HG03060 (cell line): ENCODE data around the gene GPR89B.
"Not testable (repeated sequence)": the region's sequence is repeated elsewhere in the genome, so short reads cannot be mapped to it uniquely, and the experiment has no call there.

Experiments
- ATAC-seq: cut with Tn5 transposase; IDR thresholded peaks from one replicate; pipeline ENCODE4 v1.9.1; 2021; ENCODE audit warnings: low read depth, moderate number of reproducible peaks; ENCODE audit not compliant: unreplicated experiment

Gene GPR89B

GRCh38 chr1:148014289-148015200, 86.3 kb downstream of the GPR89B start:
- not testable (repeated sequence) for ATAC-seq

GRCh38 chr1:148024918-148025317, 96.7 kb downstream of the GPR89B start:
- ATAC-seq: not testable (repeated sequence)

- not testable (repeated sequence) for ATAC-seq
Observed at GRCh38 chr1:148027004-148027403, 98.8 kb downstream of the GPR89B start.

DNA sequence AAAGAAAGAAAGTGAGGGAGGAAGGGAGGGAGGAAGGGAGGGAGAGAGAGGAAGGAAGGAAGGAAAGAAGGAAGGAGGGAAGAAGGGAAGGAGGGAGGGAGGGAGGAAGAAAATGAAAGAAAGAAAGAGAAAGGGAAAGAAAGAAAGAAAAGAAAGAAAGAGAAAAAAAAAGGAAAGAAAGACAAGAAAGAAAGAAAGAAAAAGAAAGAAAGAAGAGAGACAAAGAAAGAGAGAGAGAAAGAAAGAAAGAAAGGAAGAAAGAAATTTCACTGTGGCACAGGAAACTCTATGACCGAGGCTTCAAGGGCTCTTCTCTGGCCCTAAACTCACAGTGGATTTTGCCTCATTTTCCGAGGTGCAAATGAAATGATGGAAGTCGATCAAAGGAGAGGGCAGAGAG, 104.0 kb downstream of the GPR89B start:
- ATAC-seq: not testable (repeated sequence)

- ATAC-seq: not testable (repeated sequence)
Observed at GRCh38 chr1:148032690-148033089, 104.5 kb downstream of the GPR89B start.

DNA sequence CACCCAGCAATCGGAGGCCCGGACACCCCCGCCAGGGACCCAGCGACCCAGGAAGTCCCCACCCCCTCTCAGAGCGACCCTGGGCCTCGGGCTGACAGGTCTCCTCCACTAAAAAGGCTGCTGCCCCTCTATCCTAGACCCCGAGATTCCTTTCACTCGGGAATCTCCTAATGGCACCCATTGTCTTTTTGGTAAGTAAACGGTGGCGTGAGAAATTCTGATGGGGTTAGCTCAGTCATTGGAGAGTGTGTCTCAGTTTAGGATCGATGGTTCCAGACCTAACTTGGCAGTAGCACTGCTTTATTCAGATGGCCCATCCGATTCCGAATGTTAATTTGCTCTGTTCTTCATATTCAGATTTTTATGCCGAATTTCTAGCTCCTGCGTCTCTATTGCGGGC, 104.9 kb downstream of the GPR89B start:
- not testable (repeated sequence) for ATAC-seq

DNA sequence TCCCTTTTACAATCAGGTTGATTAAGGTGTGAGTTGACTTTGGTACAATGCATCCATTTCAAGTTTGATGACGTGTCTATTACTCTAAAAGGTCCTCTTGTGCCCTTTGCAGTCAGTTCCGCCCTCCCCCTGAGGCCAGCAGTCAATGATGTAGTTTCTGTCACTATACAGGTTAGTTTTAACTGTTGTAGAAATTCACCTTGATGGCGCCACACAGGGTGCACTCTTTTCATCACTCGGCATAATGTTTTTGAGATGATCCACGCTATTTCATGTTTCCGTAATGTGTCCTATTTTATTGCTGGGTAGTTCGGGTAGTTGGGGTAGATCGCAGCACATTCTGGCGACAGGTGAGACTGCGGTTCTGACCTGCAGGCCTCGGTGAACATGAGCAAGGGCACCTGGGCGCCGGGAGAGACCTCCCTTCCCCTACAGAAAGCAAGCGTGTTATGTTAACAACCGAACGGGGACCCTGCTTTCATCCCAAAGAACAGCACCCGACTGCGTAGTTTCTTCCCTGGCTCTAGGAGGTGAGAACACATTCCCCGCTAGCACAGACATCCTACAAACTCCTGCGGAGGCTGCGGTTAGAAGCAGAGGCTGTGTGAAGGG, 109.7 kb downstream of the GPR89B start:
- ATAC-seq: not testable (repeated sequence)

GRCh38 chr1:148038462-148039333, 110.5 kb downstream of the GPR89B start:
- peak; percentile 69 for ATAC-seq
